HepG2 (cell line): Measurements from ENCODE around the gene TACC3. TPM values are rescaled to one million over a fixed set of nuclear protein-coding genes. Genes with fewer than 3 reads are reported as not detected.

ENCODE experiments used
- EHMT2 ChIP-seq: fragments of 200-600 bp; sonication (generic); IDR thresholded peaks from 2 replicates; pipeline ENCODE4 v1.7.0; 2017; ENCODE audit warnings: antibody characterized with exemption, low read depth, low read length, borderline replicate concordance
- HIVEP1 ChIP-seq: sonication (generic); formaldehyde crosslinking; IDR thresholded peaks from 2 replicates; pipeline ENCODE4 v1.4.0; 2020; ENCODE audit warnings: mild to moderate bottlenecking, missing genetic modification reagents
- HNRNPL ChIP-seq: fragments of 200-400 bp; formaldehyde crosslinking; IDR thresholded peaks from 2 replicates; pipeline ENCODE4 v1.6.1; 2017; ENCODE audit warnings: mild to moderate bottlenecking, low read depth, low read length
- PHF21A ChIP-seq: sonication (generic); formaldehyde crosslinking; IDR thresholded peaks from 2 replicates; pipeline ENCODE4 v1.5.0; 2020; ENCODE audit warnings: mild to moderate bottlenecking, missing genetic modification reagents
- PTBP1 ChIP-seq: fragments of 200-400 bp; formaldehyde crosslinking; IDR thresholded peaks from 2 replicates; pipeline ENCODE4 v1.6.1; 2018; ENCODE audit warnings: low read length, low read depth; ENCODE audit not compliant: poor library complexity, severe bottlenecking
- SMYD3 ChIP-seq: sonication (generic); formaldehyde crosslinking; IDR thresholded peaks from 2 replicates; pipeline ENCODE4 v1.8.1; 2023; ENCODE audit warnings: mild to moderate bottlenecking, missing genetic modification reagents
- TCF12 ChIP-seq, 2 experiments: fragments of 450-650 bp in 1 of 2; sonication (generic) in 1 of 2; formaldehyde crosslinking in 1 of 2; IDR thresholded peaks; 2 replicates each; pipeline versions ENCODE4 v1.6.1 to v1.8.0; 2017 to 2022; ENCODE audit warnings: antibody characterized with exemption in 1 of 2, mild to moderate bottlenecking in 1 of 2, missing genetic modification reagents in 1 of 2, moderate library complexity in 1 of 2
- TOPORS ChIP-seq: sonication (generic); formaldehyde crosslinking; IDR thresholded peaks from 2 replicates; pipeline ENCODE4 v1.8.0; 2023; ENCODE audit warnings: mild to moderate bottlenecking, missing genetic modification reagents
- ZFY ChIP-seq: sonication (generic); formaldehyde crosslinking; IDR thresholded peaks from 2 replicates; pipeline ENCODE4 v1.4.0; 2020; ENCODE audit warnings: missing genetic modification reagents
- ZNF3 ChIP-seq: IDR thresholded peaks from 2 replicates; pipeline ENCODE4 v1.7.0; 2017; ENCODE audit warnings: inconsistent platforms
- ZNF432 ChIP-seq: sonication (generic); formaldehyde crosslinking; IDR thresholded peaks from 2 replicates; pipeline ENCODE4 v1.5.0; 2020; ENCODE audit warnings: missing genetic modification reagents, mild to moderate bottlenecking, borderline replicate concordance
- ZNF451 ChIP-seq: sonication (generic); formaldehyde crosslinking; IDR thresholded peaks from 2 replicates; pipeline ENCODE4 v1.5.0; 2020; ENCODE audit warnings: mild to moderate bottlenecking, missing genetic modification reagents
- ZNF678 ChIP-seq: sonication (generic); formaldehyde crosslinking; IDR thresholded peaks from 2 replicates; pipeline ENCODE4 v1.4.0; 2020; ENCODE audit warnings: mild to moderate bottlenecking, missing genetic modification reagents
- ZSCAN9 ChIP-seq: IDR thresholded peaks from 2 replicates; pipeline ENCODE4 v1.6.1; 2016; ENCODE audit warnings: borderline replicate concordance
- polyA plus RNA-seq, 8 experiments: library from polyadenylated mRNA; depleted of rRNA in 3 of 8; stranded (reverse) in 7 of 8; unstranded in 1 of 8; fragments of >200 nt; fragmentation: Illumina TruSeq in 4 of 8; extraction: Trizol in 4 of 8; gene quantifications; 2 replicates each; pipeline versions ENCODE4 v1.2.1 to v1.2.3, GENCODE V29; 2011 to 2016; ENCODE audit warnings: low read depth in 4 of 8, missing spikeins in 1 of 8, mixed read lengths in 1 of 8; ENCODE audit not compliant: insufficient read depth in 1 of 8
- total RNA-seq, 5 experiments: library from RNA; depleted of rRNA; stranded (reverse); fragments of >200 nt; fragmentation: Illumina TruSeq; extraction: Trizol; gene quantifications; 2 replicates each; pipeline ENCODE4 v1.2.3, GENCODE V29; 2016; ENCODE audit warnings: low read depth in 1 of 5
- TF ChIP-seq, protein P1 (sequence below): sonication (generic); formaldehyde crosslinking; conservative IDR thresholded peaks from 2 replicates; pipeline ENCODE4 v1.4.0; 2020; ENCODE audit warnings: missing genetic modification reagents
- TF ChIP-seq, protein P2 (sequence below): sonication (generic); formaldehyde crosslinking; IDR thresholded peaks from 2 replicates; pipeline ENCODE4 v1.4.0; 2020; ENCODE audit warnings: low read depth, mild to moderate bottlenecking, missing genetic modification reagents
- TF ChIP-seq, protein P3 (sequence below): sonication (generic); formaldehyde crosslinking; IDR thresholded peaks from 2 replicates; pipeline ENCODE4 v1.4.0; 2020; ENCODE audit warnings: missing genetic modification reagents, mild to moderate bottlenecking, borderline replicate concordance
- TF ChIP-seq, protein P4 (sequence below): sonication (generic); formaldehyde crosslinking; IDR thresholded peaks from 2 replicates; pipeline ENCODE4 v1.4.0; 2020; ENCODE audit warnings: mild to moderate bottlenecking, missing genetic modification reagents
- TF ChIP-seq, protein P5 (sequence below): IDR thresholded peaks from 2 replicates; pipeline ENCODE4 v1.6.1; 2012; ENCODE audit warnings: low read length, improper control_type of control experiment
- TF ChIP-seq, protein P6 (sequence below): sonication (generic); formaldehyde crosslinking; conservative IDR thresholded peaks from 2 replicates; pipeline ENCODE4 v1.4.0; 2020; ENCODE audit warnings: missing genetic modification reagents

The TACC3 gene
- total and polyA plus RNA-seq, 2 of the 13 experiments (the other 11 are each of a cell fraction or from before 2014, with no cell fraction given) = 20.3 to 21.2 TPM

DNA sequence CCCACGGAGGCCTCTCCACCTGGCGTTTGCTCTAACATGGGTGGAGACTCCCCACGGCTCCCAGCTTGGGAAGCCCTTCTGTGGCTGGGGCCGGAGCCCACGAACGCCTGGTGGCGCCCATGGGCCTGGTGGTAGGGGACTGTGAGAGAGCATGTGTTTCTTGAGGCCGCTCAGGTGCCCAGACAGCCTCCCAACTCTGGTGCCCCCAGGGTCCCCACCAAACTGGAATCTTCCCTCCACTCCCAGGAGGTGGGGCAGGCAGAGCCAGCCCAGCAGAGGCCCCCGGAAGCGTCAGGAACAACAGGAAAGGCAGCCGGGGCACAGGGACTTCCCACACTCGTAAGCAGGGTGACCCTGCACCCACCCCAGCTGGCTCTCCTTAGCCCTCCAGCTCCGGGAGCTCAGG is 38.5 kb downstream of the TACC3 start (continued):
- 0 out of 2 replicates have a peak, but pooled peaks have one; percentile 30 for TF ChIP-seq ZFY (CRISPR knock-in tag)
- no peak for TF ChIP-seq ZNF3
- TF ChIP-seq, protein P1, sequence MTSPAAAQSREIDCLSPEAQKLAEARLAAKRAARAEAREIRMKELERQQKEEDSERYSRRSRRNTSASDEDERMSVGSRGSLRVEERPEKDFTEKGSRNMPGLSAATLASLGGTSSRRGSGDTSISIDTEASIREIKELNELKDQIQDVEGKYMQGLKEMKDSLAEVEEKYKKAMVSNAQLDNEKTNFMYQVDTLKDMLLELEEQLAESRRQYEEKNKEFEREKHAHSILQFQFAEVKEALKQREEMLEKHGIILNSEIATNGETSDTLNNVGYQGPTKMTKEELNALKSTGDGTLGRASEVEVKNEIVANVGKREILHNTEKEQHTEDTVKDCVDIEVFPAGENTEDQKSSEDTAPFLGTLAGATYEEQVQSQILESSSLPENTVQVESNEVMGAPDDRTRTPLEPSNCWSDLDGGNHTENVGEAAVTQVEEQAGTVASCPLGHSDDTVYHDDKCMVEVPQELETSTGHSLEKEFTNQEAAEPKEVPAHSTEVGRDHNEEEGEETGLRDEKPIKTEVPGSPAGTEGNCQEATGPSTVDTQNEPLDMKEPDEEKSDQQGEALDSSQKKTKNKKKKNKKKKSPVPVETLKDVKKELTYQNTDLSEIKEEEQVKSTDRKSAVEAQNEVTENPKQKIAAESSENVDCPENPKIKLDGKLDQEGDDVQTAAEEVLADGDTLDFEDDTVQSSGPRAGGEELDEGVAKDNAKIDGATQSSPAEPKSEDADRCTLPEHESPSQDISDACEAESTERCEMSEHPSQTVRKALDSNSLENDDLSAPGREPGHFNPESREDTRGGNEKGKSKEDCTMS (CRISPR knock-in tag) = no peak
- no peak for TF ChIP-seq TOPORS (CRISPR knock-in tag)
- TF ChIP-seq, protein P2, sequence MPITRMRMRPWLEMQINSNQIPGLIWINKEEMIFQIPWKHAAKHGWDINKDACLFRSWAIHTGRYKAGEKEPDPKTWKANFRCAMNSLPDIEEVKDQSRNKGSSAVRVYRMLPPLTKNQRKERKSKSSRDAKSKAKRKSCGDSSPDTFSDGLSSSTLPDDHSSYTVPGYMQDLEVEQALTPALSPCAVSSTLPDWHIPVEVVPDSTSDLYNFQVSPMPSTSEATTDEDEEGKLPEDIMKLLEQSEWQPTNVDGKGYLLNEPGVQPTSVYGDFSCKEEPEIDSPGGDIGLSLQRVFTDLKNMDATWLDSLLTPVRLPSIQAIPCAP (CRISPR knock-in tag) = no peak
- no peak for TF ChIP-seq ZSCAN9 (CRISPR knock-in tag)
- TF ChIP-seq HIVEP1 (CRISPR knock-in tag) = no peak; the same call in 1 of the 2 replicates
- TF ChIP-seq, protein P3, sequence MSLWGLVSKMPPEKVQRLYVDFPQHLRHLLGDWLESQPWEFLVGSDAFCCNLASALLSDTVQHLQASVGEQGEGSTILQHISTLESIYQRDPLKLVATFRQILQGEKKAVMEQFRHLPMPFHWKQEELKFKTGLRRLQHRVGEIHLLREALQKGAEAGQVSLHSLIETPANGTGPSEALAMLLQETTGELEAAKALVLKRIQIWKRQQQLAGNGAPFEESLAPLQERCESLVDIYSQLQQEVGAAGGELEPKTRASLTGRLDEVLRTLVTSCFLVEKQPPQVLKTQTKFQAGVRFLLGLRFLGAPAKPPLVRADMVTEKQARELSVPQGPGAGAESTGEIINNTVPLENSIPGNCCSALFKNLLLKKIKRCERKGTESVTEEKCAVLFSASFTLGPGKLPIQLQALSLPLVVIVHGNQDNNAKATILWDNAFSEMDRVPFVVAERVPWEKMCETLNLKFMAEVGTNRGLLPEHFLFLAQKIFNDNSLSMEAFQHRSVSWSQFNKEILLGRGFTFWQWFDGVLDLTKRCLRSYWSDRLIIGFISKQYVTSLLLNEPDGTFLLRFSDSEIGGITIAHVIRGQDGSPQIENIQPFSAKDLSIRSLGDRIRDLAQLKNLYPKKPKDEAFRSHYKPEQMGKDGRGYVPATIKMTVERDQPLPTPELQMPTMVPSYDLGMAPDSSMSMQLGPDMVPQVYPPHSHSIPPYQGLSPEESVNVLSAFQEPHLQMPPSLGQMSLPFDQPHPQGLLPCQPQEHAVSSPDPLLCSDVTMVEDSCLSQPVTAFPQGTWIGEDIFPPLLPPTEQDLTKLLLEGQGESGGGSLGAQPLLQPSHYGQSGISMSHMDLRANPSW (CRISPR knock-in tag) = no peak
- TF ChIP-seq EHMT2 = no peak
- no peak for TF ChIP-seq ZNF678 (CRISPR knock-in tag)
- TF ChIP-seq, protein P4, sequence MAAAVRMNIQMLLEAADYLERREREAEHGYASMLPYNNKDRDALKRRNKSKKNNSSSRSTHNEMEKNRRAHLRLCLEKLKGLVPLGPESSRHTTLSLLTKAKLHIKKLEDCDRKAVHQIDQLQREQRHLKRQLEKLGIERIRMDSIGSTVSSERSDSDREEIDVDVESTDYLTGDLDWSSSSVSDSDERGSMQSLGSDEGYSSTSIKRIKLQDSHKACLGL (CRISPR knock-in tag) = 0 out of 2 replicates have a peak, but pooled peaks have one; percentile 37
- TF ChIP-seq PHF21A (CRISPR knock-in tag) = peak; percentile 55
- peak; percentile 87 for TF ChIP-seq HNRNPL
- no peak for TF ChIP-seq TCF12 (IDR thresholded peaks at IDR 0.05)
- TF ChIP-seq TCF12 (CRISPR knock-in tag; IDR thresholded peaks at IDR 0.05) = no peak
- 0 out of 2 replicates have a peak, but pooled peaks have one; percentile 62 for TF ChIP-seq ZNF451
- no peak for TF ChIP-seq SMYD3 (CRISPR knock-in tag)
- TF ChIP-seq PTBP1 = no peak
- TF ChIP-seq, protein P5, sequence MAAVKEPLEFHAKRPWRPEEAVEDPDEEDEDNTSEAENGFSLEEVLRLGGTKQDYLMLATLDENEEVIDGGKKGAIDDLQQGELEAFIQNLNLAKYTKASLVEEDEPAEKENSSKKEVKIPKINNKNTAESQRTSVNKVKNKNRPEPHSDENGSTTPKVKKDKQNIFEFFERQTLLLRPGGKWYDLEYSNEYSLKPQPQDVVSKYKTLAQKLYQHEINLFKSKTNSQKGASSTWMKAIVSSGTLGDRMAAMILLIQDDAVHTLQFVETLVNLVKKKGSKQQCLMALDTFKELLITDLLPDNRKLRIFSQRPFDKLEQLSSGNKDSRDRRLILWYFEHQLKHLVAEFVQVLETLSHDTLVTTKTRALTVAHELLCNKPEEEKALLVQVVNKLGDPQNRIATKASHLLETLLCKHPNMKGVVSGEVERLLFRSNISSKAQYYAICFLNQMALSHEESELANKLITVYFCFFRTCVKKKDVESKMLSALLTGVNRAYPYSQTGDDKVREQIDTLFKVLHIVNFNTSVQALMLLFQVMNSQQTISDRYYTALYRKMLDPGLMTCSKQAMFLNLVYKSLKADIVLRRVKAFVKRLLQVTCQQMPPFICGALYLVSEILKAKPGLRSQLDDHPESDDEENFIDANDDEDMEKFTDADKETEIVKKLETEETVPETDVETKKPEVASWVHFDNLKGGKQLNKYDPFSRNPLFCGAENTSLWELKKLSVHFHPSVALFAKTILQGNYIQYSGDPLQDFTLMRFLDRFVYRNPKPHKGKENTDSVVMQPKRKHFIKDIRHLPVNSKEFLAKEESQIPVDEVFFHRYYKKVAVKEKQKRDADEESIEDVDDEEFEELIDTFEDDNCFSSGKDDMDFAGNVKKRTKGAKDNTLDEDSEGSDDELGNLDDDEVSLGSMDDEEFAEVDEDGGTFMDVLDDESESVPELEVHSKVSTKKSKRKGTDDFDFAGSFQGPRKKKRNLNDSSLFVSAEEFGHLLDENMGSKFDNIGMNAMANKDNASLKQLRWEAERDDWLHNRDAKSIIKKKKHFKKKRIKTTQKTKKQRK = no peak
- TF ChIP-seq ZNF432 = no peak
- TF ChIP-seq, protein P6, sequence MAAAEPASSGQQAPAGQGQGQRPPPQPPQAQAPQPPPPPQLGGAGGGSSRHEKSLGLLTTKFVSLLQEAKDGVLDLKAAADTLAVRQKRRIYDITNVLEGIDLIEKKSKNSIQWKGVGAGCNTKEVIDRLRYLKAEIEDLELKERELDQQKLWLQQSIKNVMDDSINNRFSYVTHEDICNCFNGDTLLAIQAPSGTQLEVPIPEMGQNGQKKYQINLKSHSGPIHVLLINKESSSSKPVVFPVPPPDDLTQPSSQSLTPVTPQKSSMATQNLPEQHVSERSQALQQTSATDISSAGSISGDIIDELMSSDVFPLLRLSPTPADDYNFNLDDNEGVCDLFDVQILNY (CRISPR knock-in tag) = no peak
